GM12873 (cell line): ENCODE measurements around the gene TMEM42.

Experiments
- TF ChIP-seq, protein P1 (sequence below): IDR thresholded peaks from 2 replicates; pipeline ENCODE4 v1.5.1; 2012; ENCODE audit warnings: low read depth, mild to moderate bottlenecking, moderate library complexity, low read length, control low read depth; ENCODE audit not compliant: insufficient read depth; ENCODE audit errors: missing control alignments

Gene TMEM42

DNA sequence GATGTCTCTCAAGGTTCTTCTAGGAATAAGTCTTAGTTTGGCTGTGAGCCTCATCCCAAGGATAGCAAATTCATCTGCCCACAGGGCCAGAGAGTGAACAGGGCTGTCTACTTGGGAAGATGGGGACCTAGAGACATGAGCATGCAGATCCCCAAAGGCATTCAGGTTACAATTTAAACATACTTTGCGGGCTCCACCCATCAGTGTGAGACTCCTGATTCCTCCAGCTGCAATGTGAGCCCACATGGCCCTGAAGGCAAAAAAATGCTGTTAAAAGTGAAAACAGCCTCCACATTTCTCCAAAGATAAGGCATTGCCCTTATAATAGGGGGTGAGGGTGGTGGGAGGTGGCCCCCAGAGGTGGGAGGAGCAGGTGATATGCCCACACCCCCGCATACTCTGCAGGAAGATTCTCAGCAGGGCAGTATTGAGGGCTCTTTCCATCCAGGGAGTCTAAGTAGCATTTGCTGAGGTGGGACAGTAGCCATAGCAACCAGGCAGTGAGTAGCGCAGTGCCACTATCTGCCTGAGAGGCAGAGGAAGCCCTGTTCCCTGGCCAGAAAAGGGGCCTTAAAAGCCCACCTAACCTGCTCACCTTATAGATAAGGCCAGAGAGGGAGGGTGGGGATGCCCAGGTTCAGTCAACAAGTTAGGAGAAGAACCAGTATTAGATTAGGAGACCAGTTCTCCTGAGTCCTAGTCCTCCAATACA lies 43.9 kb downstream of the TMEM42 start:
- TF ChIP-seq, protein P1, sequence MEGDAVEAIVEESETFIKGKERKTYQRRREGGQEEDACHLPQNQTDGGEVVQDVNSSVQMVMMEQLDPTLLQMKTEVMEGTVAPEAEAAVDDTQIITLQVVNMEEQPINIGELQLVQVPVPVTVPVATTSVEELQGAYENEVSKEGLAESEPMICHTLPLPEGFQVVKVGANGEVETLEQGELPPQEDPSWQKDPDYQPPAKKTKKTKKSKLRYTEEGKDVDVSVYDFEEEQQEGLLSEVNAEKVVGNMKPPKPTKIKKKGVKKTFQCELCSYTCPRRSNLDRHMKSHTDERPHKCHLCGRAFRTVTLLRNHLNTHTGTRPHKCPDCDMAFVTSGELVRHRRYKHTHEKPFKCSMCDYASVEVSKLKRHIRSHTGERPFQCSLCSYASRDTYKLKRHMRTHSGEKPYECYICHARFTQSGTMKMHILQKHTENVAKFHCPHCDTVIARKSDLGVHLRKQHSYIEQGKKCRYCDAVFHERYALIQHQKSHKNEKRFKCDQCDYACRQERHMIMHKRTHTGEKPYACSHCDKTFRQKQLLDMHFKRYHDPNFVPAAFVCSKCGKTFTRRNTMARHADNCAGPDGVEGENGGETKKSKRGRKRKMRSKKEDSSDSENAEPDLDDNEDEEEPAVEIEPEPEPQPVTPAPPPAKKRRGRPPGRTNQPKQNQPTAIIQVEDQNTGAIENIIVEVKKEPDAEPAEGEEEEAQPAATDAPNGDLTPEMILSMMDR, result no peak

DNA sequence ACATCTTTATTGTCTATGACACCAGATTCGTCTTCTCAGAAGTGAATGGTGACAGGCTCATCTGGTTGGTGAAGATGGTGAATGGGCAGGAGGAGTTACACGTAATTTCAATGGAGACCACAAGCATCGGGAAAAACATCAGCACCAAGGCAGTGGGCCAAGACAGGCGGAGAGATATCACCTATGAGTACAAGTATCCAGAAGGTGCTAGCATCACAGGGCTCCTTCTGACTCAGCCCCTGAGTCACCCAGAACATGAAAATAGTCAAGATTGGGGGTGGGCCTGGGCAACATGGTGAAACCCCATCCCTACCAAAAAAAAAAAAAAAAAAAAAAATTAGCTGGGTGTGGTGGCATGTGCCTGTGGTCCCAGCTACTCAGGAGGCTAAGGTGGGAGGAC lies 45.3 kb downstream of the TMEM42 start:
- TF ChIP-seq, protein P1, result no peak

DNA sequence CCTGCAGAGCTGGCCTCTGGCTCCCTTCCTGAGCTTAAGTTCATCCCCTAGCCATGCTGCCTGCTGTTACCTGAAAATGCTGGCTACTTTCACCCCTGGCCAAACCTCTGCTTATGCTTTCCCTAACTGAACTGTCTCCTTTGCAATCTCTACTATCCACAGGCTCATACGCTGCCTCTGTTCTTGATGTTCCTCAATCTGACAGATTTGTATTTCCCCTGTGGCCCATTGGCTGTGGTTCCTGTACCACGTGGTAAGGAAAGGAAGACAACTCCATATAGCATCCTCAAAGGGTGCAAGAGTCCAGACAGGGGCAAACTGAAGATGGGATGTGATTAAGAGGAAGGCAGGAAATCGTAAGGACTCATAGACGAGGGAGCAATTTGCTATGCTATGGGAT lies 45.9 kb downstream of the TMEM42 start:
- TF ChIP-seq, protein P1, result no peak

DNA sequence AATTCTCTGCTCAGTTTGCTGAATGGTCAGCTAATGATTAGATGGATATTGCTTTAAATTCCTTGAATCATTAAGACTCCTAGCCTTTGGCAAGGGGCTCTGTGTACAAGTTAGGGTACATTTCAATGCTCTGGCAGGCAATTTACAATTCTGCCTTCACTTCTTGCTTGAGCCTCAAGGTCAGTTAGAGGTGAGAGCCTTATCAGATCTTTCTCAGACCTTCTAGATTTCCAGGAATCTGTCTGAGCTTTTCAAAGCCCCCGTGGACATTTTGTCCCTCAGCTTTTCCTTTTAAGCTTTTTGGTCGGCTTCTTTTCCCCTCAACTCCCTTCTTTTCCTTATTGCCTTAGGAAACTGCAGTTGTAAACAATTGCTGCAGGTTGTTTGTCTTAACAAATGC lies 47.4 kb downstream of the TMEM42 start:
- TF ChIP-seq, protein P1, result no peak

DNA sequence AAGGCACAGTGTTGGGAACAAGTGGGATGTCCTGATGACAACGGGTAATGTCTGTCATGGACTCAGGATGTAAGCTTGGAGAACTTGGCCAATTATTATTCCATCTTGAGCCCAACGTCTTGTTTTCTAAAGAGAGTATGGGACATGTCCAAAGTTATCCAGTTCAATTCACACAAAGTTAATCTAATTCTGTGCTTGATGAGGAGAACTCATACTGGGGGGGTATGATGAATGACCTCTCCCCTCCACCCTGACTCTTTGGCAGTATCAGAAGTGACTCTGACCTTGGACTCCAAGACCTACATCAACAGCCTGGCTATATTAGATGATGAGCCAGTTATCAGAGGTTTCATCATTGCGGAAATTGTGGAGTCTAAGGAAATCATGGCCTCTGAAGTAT lies 49.0 kb downstream of the TMEM42 start:
- TF ChIP-seq, protein P1, result no peak

DNA sequence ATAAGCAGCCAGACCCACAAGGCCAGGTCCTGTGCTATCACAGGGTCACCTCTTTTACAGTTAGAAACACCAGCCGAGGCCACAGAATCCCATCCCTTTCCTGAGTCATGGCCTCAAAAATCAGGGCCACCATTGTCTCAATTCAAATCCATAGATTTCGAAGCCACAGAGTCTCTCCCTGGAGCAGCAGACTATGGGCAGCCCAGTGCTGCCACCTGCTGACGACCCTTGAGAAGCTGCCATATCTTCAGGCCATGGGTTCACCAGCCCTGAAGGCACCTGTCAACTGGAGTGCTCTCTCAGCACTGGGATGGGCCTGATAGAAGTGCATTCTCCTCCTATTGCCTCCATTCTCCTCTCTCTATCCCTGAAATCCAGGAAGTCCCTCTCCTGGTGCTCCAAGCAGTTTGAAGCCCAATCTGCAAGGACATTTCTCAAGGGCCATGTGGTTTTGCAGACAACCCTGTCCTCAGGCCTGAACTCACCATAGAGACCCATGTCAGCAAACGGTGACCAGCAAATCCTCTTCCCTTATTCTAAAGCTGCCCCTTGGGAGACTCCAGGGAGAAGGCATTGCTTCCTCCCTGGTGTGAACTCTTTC lies 52.3 kb downstream of the TMEM42 start:
- TF ChIP-seq, protein P1, result peak; percentile 93

DNA sequence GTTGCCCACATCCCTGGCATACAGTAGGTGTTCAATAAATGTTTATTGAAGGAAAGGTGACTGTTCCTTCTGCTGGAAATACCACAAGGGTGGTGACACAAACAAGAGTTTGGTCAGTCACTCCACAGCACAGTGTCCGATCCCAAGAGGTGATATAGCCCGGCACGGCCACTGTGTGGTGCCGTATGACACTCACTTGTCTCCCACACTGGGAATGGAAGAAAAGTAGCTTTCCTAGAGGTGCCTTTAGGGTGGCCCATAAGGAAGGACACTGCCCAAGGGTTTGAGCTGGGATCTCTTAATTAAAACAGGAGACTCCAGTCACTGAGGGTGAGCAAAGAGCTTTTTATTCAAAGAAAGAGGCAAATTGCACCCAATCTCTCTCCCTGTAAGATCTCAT lies 53.2 kb downstream of the TMEM42 start:
- TF ChIP-seq, protein P1, result peak; percentile 41
